Measurements from ENCODE around the gene SNX20. TPM values are rescaled to one million over a fixed set of nuclear protein-coding genes. Genes with fewer than 3 reads are reported as not detected.

SNX20 gene
- total RNA-seq, 2 experiments from 2014 or later = 94.7 to 97.7 TPM

- no peaks in the 10 kb centered on the region for H3K9me3 Mint-ChIP-seq
- no peaks in the 10 kb centered on the region for H3K27me3 Mint-ChIP-seq
- H3K4me3 Mint-ChIP-seq = no peak overlapping the region
- DNase-seq = no peak
- POLR2A ChIA-PET = no interaction called here
- no peak overlapping the region for H3K27ac Mint-ChIP-seq
- no peaks in the 10 kb centered on the region for H3K36me3 Mint-ChIP-seq (ENCODE audit: low read depth)
- CTCF ChIA-PET = interaction anchor here (1.5 kb wide), 1 partner anchor 171 kb away, joined by 6 read pairs; no protein-coding TSS in a partner anchor
- peaks cover 2% of the 10 kb centered on the region for H3K4me1 Mint-ChIP-seq
Observed at GRCh38 chr16:50634947-50635346, 46.2 kb downstream of the SNX20 start.

- Mint-ChIP-seq H3K4me3 (no peak overlapping the region), H3K4me1 (peaks cover 2% of the 10 kb centered on the region), H3K27me3 (no peaks in the 10 kb centered on the region), H3K27ac (no peak overlapping the region), H3K36me3 (ENCODE audit: low read depth) (no peaks in the 10 kb centered on the region), H3K9me3 (no peaks in the 10 kb centered on the region)
- ChIA-PET CTCF (interaction anchor here (1.6 kb wide), 1 partner anchor 31 kb away, joined by 4 read pairs; no protein-coding TSS in a partner anchor), POLR2A (no interaction called here)
- no peak for DNase-seq
Observed at GRCh38 chr16:50634090-50634489, 47.0 kb downstream of the SNX20 start.

DNA sequence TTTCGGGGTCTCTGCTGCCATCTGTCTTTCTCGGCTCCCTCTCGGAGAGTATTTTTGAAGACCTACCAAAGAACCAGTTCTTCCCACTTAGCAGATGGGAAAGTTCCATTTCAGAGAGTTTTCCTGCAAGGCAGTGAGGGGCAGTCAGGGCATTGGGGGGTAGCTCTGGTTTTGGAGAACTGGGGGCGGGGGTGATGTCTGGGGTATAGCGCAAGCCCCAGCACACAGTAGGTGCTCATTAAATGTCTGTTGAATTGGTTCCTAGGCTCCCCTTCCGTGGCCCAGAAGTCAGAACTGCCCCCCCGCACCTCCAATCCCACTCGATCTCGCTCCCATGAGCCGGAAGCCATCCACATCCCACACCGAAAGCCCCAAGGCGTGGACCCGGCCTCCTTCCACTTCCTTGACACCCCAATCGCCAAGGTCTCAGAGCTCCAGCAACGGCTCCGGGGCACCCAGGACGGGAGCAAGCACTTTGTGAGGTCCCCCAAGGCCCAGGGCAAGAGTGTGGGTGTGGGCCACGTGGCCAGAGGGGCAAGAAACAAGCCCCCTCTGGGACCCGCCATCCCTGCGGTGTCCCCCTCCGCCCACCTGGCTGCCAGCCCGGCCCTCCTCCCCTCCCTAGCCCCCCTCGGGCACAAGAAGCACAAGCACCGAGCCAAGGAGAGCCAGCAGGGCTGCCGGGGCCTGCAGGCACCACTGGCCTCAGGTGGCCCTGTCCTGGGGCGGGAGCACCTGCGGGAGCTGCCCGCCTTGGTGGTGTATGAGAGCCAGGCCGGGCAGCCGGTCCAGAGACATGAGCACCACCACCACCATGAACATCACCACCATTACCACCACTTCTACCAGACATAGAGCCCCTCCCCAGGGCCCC, 47.9 kb downstream of the SNX20 start:
- H3K4me3 Mint-ChIP-seq = no peak overlapping the region
- POLR2A ChIA-PET = no interaction called here
- no peak for DNase-seq
- no peaks in the 10 kb centered on the region for H3K27me3 Mint-ChIP-seq
- peaks cover 2% of the 10 kb centered on the region for H3K4me1 Mint-ChIP-seq
- no peaks in the 10 kb centered on the region for H3K36me3 Mint-ChIP-seq (ENCODE audit: low read depth)
- CTCF ChIA-PET = interaction anchor here (1.6 kb wide), 1 partner anchor 32 kb away, joined by 4 read pairs; no protein-coding TSS in a partner anchor
- H3K27ac Mint-ChIP-seq = no peak overlapping the region
- H3K9me3 Mint-ChIP-seq = no peaks in the 10 kb centered on the region

- H3K27ac Mint-ChIP-seq = no peak overlapping the region
- ChIA-PET POLR2A (no interaction called here), CTCF (no interaction called here)
- no peak overlapping the region for H3K4me3 Mint-ChIP-seq
- H3K4me1 Mint-ChIP-seq = peaks cover 10% of the 10 kb centered on the region
- H3K27me3 Mint-ChIP-seq = no peaks in the 10 kb centered on the region
- H3K36me3 Mint-ChIP-seq (ENCODE audit: low read depth) = no peaks in the 10 kb centered on the region
- no peak for DNase-seq
- no peaks in the 10 kb centered on the region for H3K9me3 Mint-ChIP-seq
Observed at GRCh38 chr16:50631985-50632576, 49.0 kb downstream of the SNX20 start.

- no peaks in the 10 kb centered on the region for H3K36me3 Mint-ChIP-seq (ENCODE audit: low read depth)
- H3K9me3 Mint-ChIP-seq = no peaks in the 10 kb centered on the region
- no peaks in the 10 kb centered on the region for H3K27me3 Mint-ChIP-seq
- no peak for DNase-seq
- H3K4me1 Mint-ChIP-seq = peaks cover 15% of the 10 kb centered on the region
- POLR2A ChIA-PET = no interaction called here
- no peak overlapping the region for H3K4me3 Mint-ChIP-seq
- no peak overlapping the region for H3K27ac Mint-ChIP-seq
- CTCF ChIA-PET = no interaction called here
Observed at GRCh38 chr16:50631249-50631984, 49.7 kb downstream of the SNX20 start.

- Mint-ChIP-seq H3K4me1 (peaks cover 16% of the 10 kb centered on the region), H3K36me3 (ENCODE audit: low read depth) (no peaks in the 10 kb centered on the region), H3K27me3 (no peaks in the 10 kb centered on the region), H3K27ac (no peak overlapping the region), H3K4me3 (no peak overlapping the region), H3K9me3 (no peaks in the 10 kb centered on the region)
- ChIA-PET POLR2A (no interaction called here), CTCF (no interaction called here)
- no peak for DNase-seq
Observed at GRCh38 chr16:50630394-50631020, 50.6 kb downstream of the SNX20 start.

DNA sequence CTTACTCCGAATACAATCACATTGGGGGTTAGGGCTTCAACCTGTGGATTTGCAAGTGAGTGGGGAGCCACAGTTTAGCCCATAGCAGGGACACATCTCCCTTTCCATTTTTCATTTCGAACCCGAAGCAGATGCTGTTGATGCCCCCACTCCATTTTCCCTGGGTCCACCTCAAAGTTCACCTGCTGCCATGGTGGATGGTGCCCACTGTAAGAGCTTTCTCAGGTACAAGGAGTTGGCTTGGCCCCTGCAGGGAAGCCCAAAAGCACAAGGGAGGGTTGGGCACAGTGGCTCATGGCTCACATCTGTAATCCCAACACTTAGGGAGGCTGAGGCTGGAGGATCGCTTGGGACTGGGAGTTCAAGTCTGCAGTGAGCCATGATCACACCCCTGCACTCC, 51.8 kb downstream of the SNX20 start:
- H3K27me3 Mint-ChIP-seq = no peaks in the 10 kb centered on the region
- no peak overlapping the region for H3K4me3 Mint-ChIP-seq
- DNase-seq = no peak
- no peak overlapping the region for H3K27ac Mint-ChIP-seq
- POLR2A ChIA-PET = no interaction called here
- H3K36me3 Mint-ChIP-seq (ENCODE audit: low read depth) = no peaks in the 10 kb centered on the region
- CTCF ChIA-PET = no interaction called here
- no peaks in the 10 kb centered on the region for H3K9me3 Mint-ChIP-seq
- H3K4me1 Mint-ChIP-seq = peaks cover 16% of the 10 kb centered on the region

- no peak for DNase-seq
- Mint-ChIP-seq H3K27ac (no peak overlapping the region), H3K9me3 (no peaks in the 10 kb centered on the region), H3K4me1 (peaks cover 16% of the 10 kb centered on the region), H3K36me3 (ENCODE audit: low read depth) (no peaks in the 10 kb centered on the region), H3K4me3 (no peak overlapping the region), H3K27me3 (no peaks in the 10 kb centered on the region)
- CTCF ChIA-PET = interaction anchor here (1.1 to 2.3 kb wide), 5 partner anchors 37 to 178 kb away, joined by 3 to 10 read pairs (median 4); no protein-coding TSS in a partner anchor
- POLR2A ChIA-PET = no interaction called here
Observed at GRCh38 chr16:50628156-50628802, 52.8 kb downstream of the SNX20 start.

- Mint-ChIP-seq H3K9me3 (no peaks in the 10 kb centered on the region), H3K27ac (peak overlapping the region; percentile 12), H3K36me3 (ENCODE audit: low read depth) (no peaks in the 10 kb centered on the region), H3K4me3 (no peak overlapping the region), H3K27me3 (no peaks in the 10 kb centered on the region), H3K4me1 (peaks cover 16% of the 10 kb centered on the region)
- POLR2A ChIA-PET = interaction anchor here (0.6 to 1.1 kb wide), 3 partner anchors 13 to 154 kb away, joined by 3 read pairs; no protein-coding TSS in a partner anchor
- CTCF ChIA-PET = interaction anchor here (0.9 to 2.3 kb wide), 6 partner anchors 38 to 602 kb away, joined by 3 to 10 read pairs (median 4); partner anchors contain the start of gene CNEP1R1
- DNase-seq = peak; percentile 40
Observed at GRCh38 chr16:50627419-50627818, 53.7 kb downstream of the SNX20 start.

DNA sequence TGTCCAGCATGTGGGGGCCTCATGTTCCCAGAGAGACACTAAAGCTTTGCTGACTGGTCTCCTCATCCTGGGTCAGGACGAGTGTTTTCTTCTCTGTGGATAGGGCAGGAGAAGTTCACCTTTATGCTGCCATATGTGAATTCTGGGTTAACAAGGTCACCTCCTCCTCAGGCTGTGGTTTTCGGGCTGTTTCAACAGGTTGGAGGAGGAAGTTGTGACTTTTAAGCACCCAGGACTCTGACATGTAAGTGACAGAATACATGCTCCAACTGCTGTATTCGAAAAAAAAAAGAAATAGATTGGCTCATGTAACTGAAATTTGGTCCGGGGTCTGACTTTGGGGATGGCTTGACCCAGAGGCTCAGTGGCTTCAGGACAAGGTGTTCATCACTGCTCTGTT, 54.2 kb downstream of the SNX20 start:
- no peaks in the 10 kb centered on the region for H3K36me3 Mint-ChIP-seq (ENCODE audit: low read depth)
- no peak overlapping the region for H3K4me3 Mint-ChIP-seq
- POLR2A ChIA-PET = interaction anchor here (0.6 to 1.1 kb wide), 4 partner anchors 14 to 266 kb away, joined by 3 read pairs; no protein-coding TSS in a partner anchor

DNA sequence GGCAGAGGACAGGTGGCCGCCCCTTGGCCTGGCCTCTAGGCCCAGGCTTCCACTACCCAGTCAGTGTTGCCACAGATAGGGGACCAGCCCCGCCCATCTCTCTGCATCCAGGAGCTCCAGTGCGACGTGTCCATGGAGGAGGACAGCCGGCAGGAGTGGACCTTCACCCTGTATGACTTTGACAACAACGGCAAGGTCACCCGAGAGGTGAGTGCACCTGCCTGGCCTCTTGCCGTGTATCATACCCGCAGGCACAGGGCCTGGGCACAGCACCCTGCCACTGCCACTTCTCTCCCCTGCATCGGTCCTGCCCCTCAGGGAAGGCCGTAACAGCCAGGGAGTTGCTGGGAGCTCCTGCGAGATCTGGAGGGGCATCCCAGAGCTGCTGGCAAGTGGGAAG, 55.7 kb downstream of the SNX20 start:
- POLR2A ChIA-PET = no interaction called here
- CTCF ChIA-PET = no interaction called here
- H3K4me1 Mint-ChIP-seq = peaks cover 16% of the 10 kb centered on the region
- H3K9me3 Mint-ChIP-seq = no peaks in the 10 kb centered on the region
- H3K27ac Mint-ChIP-seq = no peak overlapping the region
- H3K27me3 Mint-ChIP-seq = no peaks in the 10 kb centered on the region
- H3K36me3 Mint-ChIP-seq (ENCODE audit: low read depth) = no peaks in the 10 kb centered on the region
- DNase-seq = no peak
- H3K4me3 Mint-ChIP-seq = no peak overlapping the region

More for the DNA sequence above, 54.2 kb downstream of the SNX20 start:
- Mint-ChIP-seq H3K4me1 (peaks cover 16% of the 10 kb centered on the region), H3K27ac (peak overlapping the region; percentile 12), H3K27me3 (no peaks in the 10 kb centered on the region), H3K9me3 (no peaks in the 10 kb centered on the region)
- no peak for DNase-seq
- CTCF ChIA-PET = interaction anchor here (0.9 to 2.3 kb wide), 6 partner anchors 39 to 602 kb away, joined by 3 to 10 read pairs (median 4); partner anchors contain the start of gene CNEP1R1

- DNase-seq = no peak
- no peak overlapping the region for H3K27ac Mint-ChIP-seq
- no peaks in the 10 kb centered on the region for H3K36me3 Mint-ChIP-seq (ENCODE audit: low read depth)
- no peaks in the 10 kb centered on the region for H3K9me3 Mint-ChIP-seq
- POLR2A ChIA-PET = no interaction called here
- CTCF ChIA-PET = interaction anchor here (2.2 kb wide), 1 partner anchor 41 kb away, joined by 8 read pairs; no protein-coding TSS in a partner anchor
- no peak overlapping the region for H3K4me3 Mint-ChIP-seq
- no peaks in the 10 kb centered on the region for H3K27me3 Mint-ChIP-seq
- H3K4me1 Mint-ChIP-seq = peaks cover 16% of the 10 kb centered on the region
Observed at GRCh38 chr16:50624449-50624970, 56.6 kb downstream of the SNX20 start.

Measured in activated CD4-positive, alpha-beta memory T cell treated with anti-CD3 and anti-CD28 coated beads, Interleukin-2, amount 10 ng/mL, durations not matched to agents 7 days and 5 days (primary cell).